ENCODE results near the gene CPNE7.
A peak's percentile ranks its signal among the peaks of the same experiment; 100 is the strongest.
"Not testable (repeated sequence)": the region's sequence is repeated elsewhere in the genome, so short reads cannot be mapped to it uniquely, and the experiment has no call there.

Gene CPNE7

GRCh38 chr16:89565506-89566372 lies 9.8 kb upstream of the CPNE7 start:
- DNase-seq (ENCODE audit: low read depth): no peak

- DNase-seq (ENCODE audit: low read depth): no peak
These were observed 7.6 kb upstream of the CPNE7 start for GRCh38 chr16:89567656-89568594.

- DNase-seq (ENCODE audit: low read depth): no peak
These were observed 5.8 kb upstream of the CPNE7 start for GRCh38 chr16:89569506-89570341.

DNA sequence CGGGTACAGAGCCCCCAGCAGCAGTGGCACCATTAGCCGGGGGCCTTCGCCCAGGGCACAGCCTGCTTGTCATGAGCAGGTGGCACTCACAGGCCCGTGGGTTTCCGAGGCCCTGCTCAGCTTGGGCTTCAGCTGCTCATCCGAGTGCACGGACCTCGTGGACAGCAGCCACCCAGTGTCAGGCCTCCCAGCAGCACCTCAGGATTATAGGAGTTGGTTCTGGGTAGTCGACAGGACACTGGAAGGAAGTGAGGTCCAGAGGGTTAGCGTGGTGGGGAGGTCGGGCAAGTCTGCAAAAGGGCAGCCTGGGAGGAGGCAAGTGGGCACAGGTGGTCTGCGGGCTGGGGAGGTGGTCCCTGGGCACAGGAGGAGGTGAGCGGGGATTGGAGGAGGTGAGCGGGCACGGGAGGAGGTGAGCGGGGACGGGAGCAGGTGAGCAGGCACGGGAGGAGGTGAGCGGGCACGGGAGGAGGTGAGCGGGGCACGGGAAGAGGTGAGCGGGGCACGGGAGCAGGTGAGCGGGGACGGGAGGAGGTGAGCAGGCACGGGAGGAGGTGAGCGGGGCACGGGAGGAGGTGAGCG lies 5.1 kb upstream of the CPNE7 start:
- DNase-seq (ENCODE audit: low read depth): no peak

DNA sequence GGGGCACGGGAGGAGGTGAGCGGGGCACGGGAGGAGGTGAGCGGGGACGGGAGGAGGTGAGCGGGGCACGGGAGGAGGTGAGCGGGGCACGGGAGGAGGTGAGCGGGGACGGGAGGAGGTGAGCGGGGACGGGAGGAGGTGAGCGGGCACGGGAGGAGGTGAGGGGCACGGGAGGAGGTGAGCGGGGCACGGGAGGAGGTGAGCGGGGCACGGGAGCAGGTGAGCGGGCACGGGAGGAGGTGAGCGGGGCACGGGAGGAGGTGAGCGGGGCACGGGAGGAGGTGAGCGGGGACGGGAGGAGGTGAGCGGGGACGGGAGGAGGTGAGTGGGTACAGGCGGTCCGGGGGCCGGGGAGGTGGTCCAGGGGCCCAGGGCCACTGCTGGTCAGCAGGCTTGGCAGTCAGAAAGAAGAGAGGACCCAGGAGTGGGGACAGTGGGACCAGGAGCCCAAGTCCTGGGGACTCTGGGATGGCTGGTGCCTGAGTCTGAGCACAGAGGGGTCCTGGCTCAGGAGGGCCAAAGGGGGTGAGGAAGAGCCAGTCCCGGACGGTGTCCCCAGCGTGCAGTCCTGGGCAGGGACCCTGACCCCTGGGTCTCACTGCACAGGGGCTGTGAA lies 4.5 kb upstream of the CPNE7 start:
- DNase-seq (ENCODE audit: low read depth): not testable (repeated sequence)

- DNase-seq (ENCODE audit: low read depth): no peak
These were observed 3.9 kb upstream of the CPNE7 start for GRCh38 chr16:89571636-89572035.

DNA sequence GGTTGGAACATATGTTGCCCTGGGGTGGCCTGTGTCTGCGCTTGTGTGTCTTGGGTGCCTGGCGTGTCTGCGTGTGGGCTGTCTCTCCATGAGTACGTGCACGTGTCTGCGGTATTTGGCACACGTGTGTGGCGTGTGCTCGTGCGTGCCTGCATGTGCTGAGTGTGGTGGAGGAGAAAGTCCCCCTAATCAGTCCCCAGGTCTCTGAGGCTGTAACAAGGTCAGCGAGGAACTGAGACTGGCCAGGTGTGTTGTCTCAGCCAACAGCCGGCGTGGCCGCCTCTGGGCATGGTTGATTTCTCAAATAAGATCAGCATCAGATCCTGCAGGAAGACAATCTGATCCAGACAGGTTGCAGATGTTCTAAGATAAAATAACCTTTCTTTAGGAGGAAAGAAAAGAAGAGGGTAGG lies 3.5 kb upstream of the CPNE7 start:
- no peak for DNase-seq (ENCODE audit: low read depth)

DNA sequence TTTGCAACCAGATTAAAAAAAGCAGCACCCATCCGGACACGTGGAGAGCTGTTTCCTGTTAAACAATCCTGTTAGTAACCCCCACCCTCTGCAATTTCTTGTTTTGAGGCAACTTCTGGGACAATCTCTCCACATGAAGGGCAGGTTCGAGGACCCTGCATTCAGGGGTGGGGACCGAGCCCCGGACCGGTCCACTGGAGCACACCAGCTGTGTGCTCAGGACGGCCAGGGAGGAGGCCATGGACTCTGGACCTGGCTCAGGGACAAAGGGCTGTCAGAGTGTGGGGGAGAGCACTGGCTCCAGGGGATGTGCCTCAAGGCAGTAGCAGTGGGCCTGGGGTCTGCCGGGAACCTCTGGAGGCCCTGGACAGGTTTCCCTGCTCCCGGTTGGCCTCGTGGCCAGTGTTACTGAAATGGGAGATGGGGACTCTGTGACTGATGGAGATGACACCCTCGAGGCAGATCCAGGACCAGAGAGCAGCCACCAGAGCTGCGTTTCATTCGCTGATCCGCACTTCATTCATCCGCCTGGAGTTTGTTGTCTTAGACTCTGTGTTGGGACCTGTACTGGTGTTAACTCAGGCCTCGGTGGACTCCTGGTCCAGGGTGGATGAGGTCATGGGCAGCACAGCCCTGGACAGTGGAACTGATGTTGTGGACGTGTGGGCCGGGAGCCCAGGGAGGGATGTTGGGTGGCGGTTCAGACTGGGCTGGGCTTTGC lies 2.9 kb upstream of the CPNE7 start:
- DNase-seq (ENCODE audit: low read depth): no peak

DNA sequence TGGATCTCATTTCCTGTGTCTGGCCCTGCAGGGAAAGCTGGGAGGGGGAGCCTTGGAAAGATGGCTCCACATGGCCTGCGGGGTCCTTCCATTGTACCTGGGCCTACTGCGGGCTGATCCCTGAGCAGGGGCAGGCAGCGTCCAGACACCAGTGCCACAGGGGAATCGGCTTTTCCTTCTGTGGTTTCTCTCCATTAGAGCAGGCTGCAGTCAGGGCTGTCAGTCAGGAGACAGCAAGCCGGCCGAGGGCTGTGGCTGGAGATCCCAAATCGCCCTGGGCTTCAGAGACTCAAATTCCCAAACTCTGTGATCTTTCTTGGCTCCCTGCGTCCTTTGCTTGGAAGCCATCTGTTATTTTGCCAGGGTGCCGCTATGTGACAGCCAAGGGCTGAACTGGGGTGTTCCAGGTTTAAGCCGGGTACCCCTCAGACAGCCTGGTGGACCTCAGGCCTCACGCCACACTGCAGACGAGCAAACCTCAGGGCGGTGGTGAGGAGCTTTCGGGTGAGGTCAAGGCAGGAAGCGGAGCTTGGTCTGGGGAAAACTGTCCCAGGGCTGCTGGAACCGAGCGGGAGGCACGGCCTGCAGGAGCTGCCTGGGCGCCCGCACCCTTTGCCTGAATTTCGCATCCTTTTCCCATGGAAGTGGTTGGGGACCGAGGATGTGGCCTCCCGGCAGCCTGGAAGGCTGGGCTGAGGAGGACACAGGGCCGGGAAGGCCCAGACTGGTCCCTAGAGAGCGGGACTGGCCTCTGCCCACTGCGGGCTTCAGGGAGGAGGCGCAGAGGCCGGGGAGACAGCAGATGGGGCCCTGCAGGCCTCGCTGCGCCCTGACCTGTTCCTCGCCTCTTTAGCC lies 1.5 kb upstream of the CPNE7 start:
- no peak for DNase-seq (ENCODE audit: low read depth)

DNA sequence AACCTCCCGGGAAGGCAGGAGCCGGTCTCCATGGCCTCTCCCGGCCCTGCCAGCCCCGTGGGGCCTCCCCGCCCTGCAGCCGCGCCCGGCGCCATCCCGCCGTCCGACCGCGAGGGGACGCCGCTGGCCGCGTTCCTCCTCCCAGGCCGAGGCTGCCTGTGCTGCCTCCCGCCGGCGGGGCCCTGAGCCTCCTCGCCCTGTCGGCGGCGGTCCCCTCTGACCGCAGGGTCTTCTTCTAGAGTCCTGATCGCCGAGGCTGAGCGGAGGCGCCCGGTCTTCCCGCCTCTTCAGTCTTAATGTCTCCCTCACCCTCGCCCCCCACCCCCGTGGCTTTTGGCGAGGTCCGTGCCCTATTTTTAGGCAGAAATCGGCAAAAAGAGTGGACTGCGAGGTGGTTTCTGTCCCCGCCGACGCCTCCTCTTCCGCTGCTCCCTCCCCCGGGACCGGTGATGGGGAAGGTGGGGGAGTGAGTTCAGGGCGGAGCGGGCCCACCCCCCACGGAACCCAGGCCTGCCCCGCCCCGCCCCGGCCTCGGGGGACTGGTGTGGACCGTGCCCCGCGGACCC lies 794 bp upstream of the CPNE7 start:
- DNase-seq (ENCODE audit: low read depth): peak; percentile 62

GRCh38 chr16:89576153-89577054 lies 846 bp downstream of the CPNE7 start:
- no peak for DNase-seq (ENCODE audit: low read depth)

- no peak for DNase-seq (ENCODE audit: low read depth)
These were observed 1.6 kb downstream of the CPNE7 start for GRCh38 chr16:89577055-89577759.

GRCh38 chr16:89579351-89579750 lies 3.8 kb downstream of the CPNE7 start:
- DNase-seq (ENCODE audit: low read depth): no peak

DNA sequence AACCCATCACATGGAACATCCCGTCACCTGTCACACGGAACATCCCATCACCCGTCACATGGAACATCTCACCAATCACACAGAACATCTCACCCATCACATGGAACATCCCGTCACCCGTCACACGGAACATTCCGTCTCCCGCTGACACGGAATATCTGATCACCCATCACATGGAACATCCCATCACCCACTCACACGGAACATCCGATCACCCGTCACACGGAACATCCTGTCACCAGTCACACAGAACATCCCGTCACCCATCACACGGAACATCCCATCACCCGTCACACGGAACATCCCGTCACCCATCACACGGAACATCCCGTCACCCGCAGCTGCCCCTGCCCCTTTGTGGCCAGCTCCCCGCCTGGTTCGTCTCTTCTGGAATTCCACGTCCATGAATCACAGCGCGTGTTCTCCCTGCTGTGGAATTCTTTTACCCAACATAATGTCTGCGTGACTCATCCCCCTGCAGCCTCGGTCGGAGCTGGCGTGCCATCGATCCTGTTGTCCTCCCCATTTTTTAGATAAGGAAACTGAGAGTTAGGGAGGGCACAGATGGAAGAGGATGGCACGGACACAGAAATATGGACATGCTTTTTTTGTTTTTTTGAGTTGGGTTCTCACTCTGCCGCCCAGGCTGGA lies 5.6 kb downstream of the CPNE7 start:
- peak; percentile 98 for DNase-seq (ENCODE audit: low read depth)

GRCh38 chr16:89581861-89582563 lies 6.5 kb downstream of the CPNE7 start:
- DNase-seq (ENCODE audit: low read depth): peak; percentile 66

DNA sequence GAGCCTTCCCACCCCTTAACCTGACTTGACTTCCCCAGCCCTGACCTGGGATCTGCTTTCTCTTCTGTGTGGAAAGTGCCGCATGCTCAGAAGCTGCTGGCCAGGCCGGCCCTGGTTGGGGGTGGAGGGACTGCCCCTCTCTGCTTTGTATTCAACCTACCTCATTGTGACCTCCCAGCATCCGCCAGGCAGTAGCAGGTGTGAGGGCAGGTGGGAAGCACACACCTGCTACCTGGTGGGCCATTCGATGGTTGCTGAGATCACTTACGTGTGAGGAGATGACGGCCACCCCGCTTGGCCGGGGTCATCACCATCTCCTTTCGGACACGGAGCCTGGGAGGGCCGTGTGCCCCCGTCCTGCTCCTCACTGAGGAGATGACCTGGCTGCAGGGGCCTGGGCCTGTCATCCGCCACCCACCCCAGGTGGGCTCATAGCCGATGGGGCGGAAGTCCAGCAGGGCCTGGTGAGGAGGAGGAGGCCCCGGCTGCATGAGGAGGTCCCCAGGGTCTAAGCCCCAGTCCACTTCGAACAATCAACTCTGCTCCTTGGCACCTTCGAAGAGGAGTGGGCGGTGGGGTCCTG lies 7.1 kb downstream of the CPNE7 start:
- DNase-seq (ENCODE audit: low read depth): no peak

Data from amniotic epithelial cell (primary cell).